ENCODE measurements around the gene PPP3CA. TPM values are rescaled to one million over a fixed set of nuclear protein-coding genes. Genes with fewer than 3 reads are reported as not detected.

The PPP3CA gene
- total and polyA plus RNA-seq, 7 experiments from 2014 or later, result 2.9 to 30.9 (median 16.9) TPM

GRCh38 chr4:101262683-101263082 is 84.6 kb downstream of the PPP3CA start:
- peaks cover 0 to 16% (median 0%) of the 10 kb centered on the region in 5 donors for H3K27me3 Mint-ChIP-seq
- peaks cover 0 to 6% of the 10 kb centered on the region in 2 donors for H3K4me1 ChIP-seq (ENCODE audit: control insufficient read depth in 2 of 2, insufficient read depth in 2 of 2, low read length in 2 of 2)
- ATAC-seq (no peak), DNase-seq (no peak)
- H3K4me3 Mint-ChIP-seq, result no peak overlapping the region
- no peaks in the 10 kb centered on the region for H3K9me3 ChIP-seq (ENCODE audit: control insufficient read depth in 2 of 3, low read length in 3 of 3)
- intact Hi-C loops (cut with micrococcal nuclease), result loop anchor here in 1 of 2 donors (2.0 kb wide), 1 partner anchor 14 kb away; no protein-coding TSS in a partner anchor
- H3K4me3 ChIP-seq (ENCODE audit: low read length), result no peak overlapping the region
- H3K27ac Mint-ChIP-seq, result peak overlapping the region in 1 of 9 donors; percentile 19
- no peaks in the 10 kb centered on the region for H3K36me3 Mint-ChIP-seq
- no peak overlapping the region for H3K27ac ChIP-seq (ENCODE audit: low read depth, low read length)
- H3K9me3 Mint-ChIP-seq, result no peaks in the 10 kb centered on the region
- no peaks in the 10 kb centered on the region for H3K27me3 ChIP-seq (ENCODE audit: control insufficient read depth in 2 of 2, insufficient read depth in 2 of 2, low read length in 2 of 2)
- ChIA-PET CTCF (no interaction called here), POLR2A (no interaction called here)
- peaks cover 18 to 69% (median 39%) of the 10 kb centered on the region in 7 donors for H3K4me1 Mint-ChIP-seq
- no peaks in the 10 kb centered on the region for H3K36me3 ChIP-seq (ENCODE audit: control insufficient read depth in 2 of 3, insufficient read depth in 3 of 3, low read length in 3 of 3)

- no peak overlapping the region for H3K27ac ChIP-seq (ENCODE audit: low read depth, low read length)
- no peaks in the 10 kb centered on the region for H3K9me3 Mint-ChIP-seq
- H3K4me3 ChIP-seq (ENCODE audit: low read length), result no peak overlapping the region
- no peaks in the 10 kb centered on the region for H3K36me3 ChIP-seq (ENCODE audit: control insufficient read depth in 2 of 3, insufficient read depth in 3 of 3, low read length in 3 of 3)
- peaks cover 0 to 14% (median 0%) of the 10 kb centered on the region in 5 donors for H3K27me3 Mint-ChIP-seq
- no peaks in the 10 kb centered on the region for H3K36me3 Mint-ChIP-seq
- intact Hi-C loops (cut with micrococcal nuclease), result no loop called here
- no peak overlapping the region for H3K27ac Mint-ChIP-seq
- ChIA-PET CTCF (no interaction called here), POLR2A (no interaction called here)
- peaks cover 16 to 74% (median 43%) of the 10 kb centered on the region in 7 donors for H3K4me1 Mint-ChIP-seq
- H3K27me3 ChIP-seq (ENCODE audit: control insufficient read depth in 2 of 2, insufficient read depth in 2 of 2, low read length in 2 of 2), result no peaks in the 10 kb centered on the region
- H3K4me3 Mint-ChIP-seq, result no peak overlapping the region
- ATAC-seq (no peak), DNase-seq (no peak)
- no peaks in the 10 kb centered on the region for H3K9me3 ChIP-seq (ENCODE audit: control insufficient read depth in 2 of 3, low read length in 3 of 3)
- H3K4me1 ChIP-seq (ENCODE audit: control insufficient read depth in 2 of 2, insufficient read depth in 2 of 2, low read length in 2 of 2), result peaks cover 0 to 6% of the 10 kb centered on the region in 2 donors
Observed at GRCh38 chr4:101259876-101260275, 87.5 kb downstream of the PPP3CA start.

- DNase-seq, result no peak
- Histone ChIP-seq H3K27me3 (ENCODE audit: control insufficient read depth in 2 of 2, insufficient read depth in 2 of 2, low read length in 2 of 2) (no peaks in the 10 kb centered on the region), H3K36me3 (ENCODE audit: control insufficient read depth in 2 of 3, insufficient read depth in 3 of 3, low read length in 3 of 3) (no peaks in the 10 kb centered on the region), H3K4me3 (ENCODE audit: low read length) (no peak overlapping the region), H3K9me3 (ENCODE audit: control insufficient read depth in 2 of 3, low read length in 3 of 3) (no peaks in the 10 kb centered on the region), H3K4me1 (ENCODE audit: control insufficient read depth in 2 of 2, insufficient read depth in 2 of 2, low read length in 2 of 2) (peaks cover 0 to 6% of the 10 kb centered on the region in 2 donors), H3K27ac (ENCODE audit: low read depth, low read length) (no peak overlapping the region)
- intact Hi-C loops (cut with micrococcal nuclease), result no loop called here
- Mint-ChIP-seq H3K4me3 (peak overlapping the region in 1 of 10 donors; percentile 7), H3K4me1 (peaks cover 16 to 73% (median 47%) of the 10 kb centered on the region in 7 donors), H3K27ac (no peak overlapping the region), H3K36me3 (peaks cover 0 to 4% (median 0%) of the 10 kb centered on the region in 5 donors), H3K9me3 (no peaks in the 10 kb centered on the region), H3K27me3 (peaks cover 0 to 13% (median 0%) of the 10 kb centered on the region in 5 donors)
- ChIA-PET POLR2A (no interaction called here), CTCF (interaction anchor here (0.8 kb wide), 1 partner anchor 8 kb away, joined by 3 read pairs; no protein-coding TSS in a partner anchor)
- ATAC-seq, result peak; percentile 26
Observed at GRCh38 chr4:101258883-101259282, 88.4 kb downstream of the PPP3CA start.

GRCh38 chr4:101256222-101256621 is 91.1 kb downstream of the PPP3CA start:
- Mint-ChIP-seq H3K4me3 (no peak overlapping the region), H3K27ac (no peak overlapping the region), H3K27me3 (peaks cover 0 to 9% (median 0%) of the 10 kb centered on the region in 5 donors), H3K36me3 (peaks cover 0 to 4% (median 0%) of the 10 kb centered on the region in 5 donors), H3K4me1 (peaks cover 18 to 78% (median 56%) of the 10 kb centered on the region in 7 donors), H3K9me3 (no peaks in the 10 kb centered on the region)
- Histone ChIP-seq H3K27ac (ENCODE audit: low read depth, low read length) (no peak overlapping the region), H3K36me3 (ENCODE audit: control insufficient read depth in 2 of 3, insufficient read depth in 3 of 3, low read length in 3 of 3) (no peaks in the 10 kb centered on the region), H3K4me1 (ENCODE audit: control insufficient read depth in 2 of 2, insufficient read depth in 2 of 2, low read length in 2 of 2) (peaks cover 0 to 6% of the 10 kb centered on the region in 2 donors), H3K9me3 (ENCODE audit: control insufficient read depth in 2 of 3, low read length in 3 of 3) (no peaks in the 10 kb centered on the region), H3K27me3 (ENCODE audit: control insufficient read depth in 2 of 2, insufficient read depth in 2 of 2, low read length in 2 of 2) (no peaks in the 10 kb centered on the region), H3K4me3 (ENCODE audit: low read length) (no peak overlapping the region)
- DNase-seq (no peak), ATAC-seq (no peak)
- CTCF ChIA-PET, result no interaction called here
- intact Hi-C loops (cut with micrococcal nuclease), result no loop called here
- POLR2A ChIA-PET, result no interaction called here

- H3K36me3 ChIP-seq (ENCODE audit: control insufficient read depth in 2 of 3, insufficient read depth in 3 of 3, low read length in 3 of 3), result no peaks in the 10 kb centered on the region
- H3K9me3 Mint-ChIP-seq, result no peaks in the 10 kb centered on the region
- H3K4me3 Mint-ChIP-seq, result peak overlapping the region in 1 of 10 donors; percentile 6
- no peaks in the 10 kb centered on the region for H3K27me3 Mint-ChIP-seq
- H3K9me3 ChIP-seq (ENCODE audit: control insufficient read depth in 2 of 3, low read length in 3 of 3), result no peaks in the 10 kb centered on the region
- peaks cover 0 to 4% (median 0%) of the 10 kb centered on the region in 5 donors for H3K36me3 Mint-ChIP-seq
- no peak overlapping the region for H3K27ac ChIP-seq (ENCODE audit: low read depth, low read length)
- H3K27me3 ChIP-seq (ENCODE audit: control insufficient read depth in 2 of 2, insufficient read depth in 2 of 2, low read length in 2 of 2), result no peaks in the 10 kb centered on the region
- no peak overlapping the region for H3K4me3 ChIP-seq (ENCODE audit: low read length)
- no peak for ATAC-seq
- intact Hi-C loops (cut with micrococcal nuclease), result loop anchor here in 1 of 2 donors (5.0 kb wide), 1 partner anchor 93 kb away; the partner anchor contains the start of gene PPP3CA
- no peak overlapping the region for H3K27ac Mint-ChIP-seq
- DNase-seq, result no peak
- ChIA-PET CTCF (no interaction called here), POLR2A (no interaction called here)
- H3K4me1 Mint-ChIP-seq, result peaks cover 13 to 64% (median 47%) of the 10 kb centered on the region in 7 donors
- peaks cover 0 to 6% of the 10 kb centered on the region in 2 donors for H3K4me1 ChIP-seq (ENCODE audit: control insufficient read depth in 2 of 2, insufficient read depth in 2 of 2, low read length in 2 of 2)
Observed at GRCh38 chr4:101254776-101255175, 92.5 kb downstream of the PPP3CA start.

GRCh38 chr4:101253121-101253520 is 94.2 kb downstream of the PPP3CA start:
- POLR2A ChIA-PET, result no interaction called here
- Histone ChIP-seq H3K4me3 (ENCODE audit: low read length) (no peak overlapping the region), H3K9me3 (ENCODE audit: control insufficient read depth in 2 of 3, low read length in 3 of 3) (no peaks in the 10 kb centered on the region), H3K36me3 (ENCODE audit: control insufficient read depth in 2 of 3, insufficient read depth in 3 of 3, low read length in 3 of 3) (no peaks in the 10 kb centered on the region), H3K27me3 (ENCODE audit: control insufficient read depth in 2 of 2, insufficient read depth in 2 of 2, low read length in 2 of 2) (no peaks in the 10 kb centered on the region), H3K4me1 (ENCODE audit: control insufficient read depth in 2 of 2, insufficient read depth in 2 of 2, low read length in 2 of 2) (peaks cover 0 to under 1% of the 10 kb centered on the region in 2 donors), H3K27ac (ENCODE audit: low read depth, low read length) (no peak overlapping the region)
- CTCF ChIA-PET, result no interaction called here
- H3K27me3 Mint-ChIP-seq, result no peaks in the 10 kb centered on the region
- H3K36me3 Mint-ChIP-seq, result peaks cover 0 to 4% (median 0%) of the 10 kb centered on the region in 5 donors
- DNase-seq (no peak), ATAC-seq (no peak)
- H3K4me3 Mint-ChIP-seq, result no peak overlapping the region
- H3K27ac Mint-ChIP-seq, result no peak overlapping the region
- H3K9me3 Mint-ChIP-seq, result no peaks in the 10 kb centered on the region
- intact Hi-C loops (cut with micrococcal nuclease), result loop anchor here in 1 of 2 donors (5.0 kb wide), 1 partner anchor 94 kb away; the partner anchor contains the start of gene PPP3CA
- peaks cover 2 to 49% (median 32%) of the 10 kb centered on the region in 7 donors for H3K4me1 Mint-ChIP-seq

GRCh38 chr4:101252721-101253120 is 94.6 kb downstream of the PPP3CA start:
- Histone ChIP-seq H3K36me3 (ENCODE audit: control insufficient read depth in 2 of 3, insufficient read depth in 3 of 3, low read length in 3 of 3) (no peaks in the 10 kb centered on the region), H3K9me3 (ENCODE audit: control insufficient read depth in 2 of 3, low read length in 3 of 3) (no peaks in the 10 kb centered on the region), H3K4me3 (ENCODE audit: low read length) (no peak overlapping the region), H3K4me1 (ENCODE audit: control insufficient read depth in 2 of 2, insufficient read depth in 2 of 2, low read length in 2 of 2) (no peaks in the 10 kb centered on the region), H3K27me3 (ENCODE audit: control insufficient read depth in 2 of 2, insufficient read depth in 2 of 2, low read length in 2 of 2) (no peaks in the 10 kb centered on the region), H3K27ac (ENCODE audit: low read depth, low read length) (no peak overlapping the region)
- ATAC-seq (no peak), DNase-seq (no peak)
- H3K4me1 Mint-ChIP-seq, result peaks cover 2 to 47% (median 32%) of the 10 kb centered on the region in 7 donors
- intact Hi-C loops (cut with micrococcal nuclease), result loop anchor here in 1 of 2 donors (5.0 kb wide), 1 partner anchor 95 kb away; the partner anchor contains the start of gene PPP3CA
- peaks cover 0 to 4% (median 0%) of the 10 kb centered on the region in 5 donors for H3K36me3 Mint-ChIP-seq
- ChIA-PET CTCF (no interaction called here), POLR2A (no interaction called here)
- H3K4me3 Mint-ChIP-seq, result no peak overlapping the region
- H3K27me3 Mint-ChIP-seq, result no peaks in the 10 kb centered on the region
- no peak overlapping the region for H3K27ac Mint-ChIP-seq
- no peaks in the 10 kb centered on the region for H3K9me3 Mint-ChIP-seq

Data from naive thymus-derived CD4-positive, alpha-beta T cell (primary cell).